Cardiac muscle cell (in vitro differentiated cells and primary cell): ENCODE data around the gene ST7. TPM values are rescaled to one million over a fixed set of nuclear protein-coding genes. Genes with fewer than 3 reads are reported as not detected.
A peak's percentile ranks its signal among the peaks of the same experiment; 100 is the strongest.

Experiments used
- DNase-seq, 2 donors: peaks; one replicate each; pipeline versions ENCODE4 v3.0.0 to v3.0.0-alpha.2; 2010 to 2017; ENCODE audit warnings: low read depth in 1 of 2, low spot score in 1 of 2
- H3K27ac ChIP-seq: fragments of 200-600 bp; sonication (generic); 2 replicates; pipeline ENCODE4 v1.5.1; 2016
- H3K27me3 ChIP-seq: fragments of 200-600 bp; sonication (generic); 2 replicates; pipeline ENCODE4 v1.6.0; 2016; ENCODE audit warnings: control low read depth
- H3K36me3 ChIP-seq: fragments of 200-600 bp; sonication (generic); 2 replicates; pipeline ENCODE4 v1.5.1; 2016; ENCODE audit warnings: control low read depth
- H3K4me1 ChIP-seq: fragments of 200-600 bp; sonication (generic); 2 replicates; pipeline ENCODE4 v1.8.1; 2017; ENCODE audit warnings: low read depth, mild to moderate bottlenecking, mixed run types
- H3K4me3 ChIP-seq: fragments of 200-600 bp; sonication (generic); 2 replicates; pipeline ENCODE4 v1.5.1; 2016; ENCODE audit warnings: mild to moderate bottlenecking
- H3K9me3 ChIP-seq: fragments of 200-600 bp; sonication (generic); 2 replicates; pipeline ENCODE4 v1.5.1; 2017; ENCODE audit warnings: low read depth, mild to moderate bottlenecking, control low read depth
- polyA plus RNA-seq: library from polyadenylated mRNA; unstranded; fragments of >200 nt; fragmentation: Nextera tagmentation; extraction: Ambion mirVana; gene quantifications from 2 replicates; pipeline ENCODE4 v1.2.1, GENCODE V29; 2016
- total RNA-seq: library from RNA; depleted of rRNA; stranded (reverse); fragments of >200 nt; gene quantifications from 2 replicates; pipeline ENCODE4 v1.2.3, GENCODE V29; 2016
- TF ChIP-seq, protein P1 (sequence below): IDR thresholded peaks from 2 replicates; pipeline ENCODE4 v1.5.1; 2012; ENCODE audit warnings: low read depth, mild to moderate bottlenecking, low read length

The ST7 gene
- total and polyA plus RNA-seq, 2 experiments from 2014 or later, result 83.5 to 96.7 TPM

DNA sequence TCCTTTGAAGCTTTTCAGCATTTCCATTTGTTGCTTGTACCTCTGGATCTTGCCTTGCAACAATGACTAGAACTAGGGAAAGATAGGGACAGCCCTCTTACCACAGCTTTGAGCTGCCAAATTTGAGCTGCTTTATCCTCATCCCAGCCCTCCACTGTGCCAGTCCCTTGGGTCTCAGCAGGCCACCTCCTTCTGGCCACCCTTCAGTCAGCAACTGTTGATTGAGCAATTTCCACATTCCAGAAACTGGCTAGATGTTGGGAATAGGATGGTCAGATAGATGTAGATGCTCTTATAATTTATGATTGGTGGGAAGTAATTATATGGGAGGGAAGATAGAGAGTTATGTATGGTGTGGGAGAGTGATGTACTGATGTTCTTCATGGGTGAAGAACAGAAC is 100.1 kb downstream of the ST7 start:
- TF ChIP-seq, protein P1, sequence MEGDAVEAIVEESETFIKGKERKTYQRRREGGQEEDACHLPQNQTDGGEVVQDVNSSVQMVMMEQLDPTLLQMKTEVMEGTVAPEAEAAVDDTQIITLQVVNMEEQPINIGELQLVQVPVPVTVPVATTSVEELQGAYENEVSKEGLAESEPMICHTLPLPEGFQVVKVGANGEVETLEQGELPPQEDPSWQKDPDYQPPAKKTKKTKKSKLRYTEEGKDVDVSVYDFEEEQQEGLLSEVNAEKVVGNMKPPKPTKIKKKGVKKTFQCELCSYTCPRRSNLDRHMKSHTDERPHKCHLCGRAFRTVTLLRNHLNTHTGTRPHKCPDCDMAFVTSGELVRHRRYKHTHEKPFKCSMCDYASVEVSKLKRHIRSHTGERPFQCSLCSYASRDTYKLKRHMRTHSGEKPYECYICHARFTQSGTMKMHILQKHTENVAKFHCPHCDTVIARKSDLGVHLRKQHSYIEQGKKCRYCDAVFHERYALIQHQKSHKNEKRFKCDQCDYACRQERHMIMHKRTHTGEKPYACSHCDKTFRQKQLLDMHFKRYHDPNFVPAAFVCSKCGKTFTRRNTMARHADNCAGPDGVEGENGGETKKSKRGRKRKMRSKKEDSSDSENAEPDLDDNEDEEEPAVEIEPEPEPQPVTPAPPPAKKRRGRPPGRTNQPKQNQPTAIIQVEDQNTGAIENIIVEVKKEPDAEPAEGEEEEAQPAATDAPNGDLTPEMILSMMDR, result no peak
- peak in 1 of 2 donors; percentile 31 for DNase-seq
- Histone ChIP-seq H3K9me3 (no peaks in the 10 kb centered on the region), H3K27ac (peak overlapping the region; percentile 30), H3K4me3 (no peak overlapping the region), H3K27me3 (no peaks in the 10 kb centered on the region), H3K36me3 (no peaks in the 10 kb centered on the region), H3K4me1 (no peaks in the 10 kb centered on the region)

DNA sequence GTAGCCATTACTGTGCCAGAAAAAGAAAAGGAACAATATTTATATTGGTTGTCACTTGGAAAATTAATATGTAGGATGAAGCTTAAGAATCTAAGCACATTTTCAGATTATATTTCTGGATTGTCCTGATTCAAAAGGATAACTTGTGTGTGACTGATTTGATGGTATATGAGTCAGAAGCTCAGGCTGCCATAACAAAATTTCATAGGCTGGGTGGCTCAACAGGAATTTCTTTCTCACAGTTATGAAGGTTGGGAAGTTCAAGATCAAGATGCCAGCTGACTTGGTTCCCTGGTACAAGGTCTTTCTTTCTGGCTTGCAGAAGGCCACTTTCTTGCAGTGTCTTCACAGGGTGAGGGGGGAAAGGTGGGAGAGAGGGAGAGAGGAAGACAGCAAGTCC is 108.5 kb downstream of the ST7 start:
- Histone ChIP-seq H3K27me3 (no peaks in the 10 kb centered on the region), H3K27ac (no peak overlapping the region), H3K4me1 (no peaks in the 10 kb centered on the region), H3K36me3 (no peaks in the 10 kb centered on the region), H3K4me3 (no peak overlapping the region), H3K9me3 (no peaks in the 10 kb centered on the region)
- TF ChIP-seq, protein P1, result no peak
- no peak for DNase-seq

DNA sequence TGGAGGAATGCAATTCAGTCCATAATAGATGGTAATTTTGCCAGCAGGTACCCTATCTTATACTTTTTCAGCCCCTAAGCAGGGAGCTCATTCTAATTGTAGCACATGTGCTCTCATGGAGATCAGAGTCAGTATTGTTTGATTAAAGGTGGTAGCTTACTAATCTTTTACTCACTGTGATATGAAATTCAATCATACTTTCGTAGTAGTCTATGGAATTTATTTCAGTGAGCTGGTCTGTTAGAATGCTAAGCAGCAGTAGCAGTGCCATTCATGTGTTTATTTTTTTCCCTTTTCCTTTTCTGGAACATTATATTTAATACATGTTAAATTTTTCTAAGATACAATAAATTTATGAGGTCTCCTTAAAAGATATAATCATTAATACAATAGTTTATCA is 109.0 kb downstream of the ST7 start:
- no peaks in the 10 kb centered on the region for H3K27me3 ChIP-seq
- no peaks in the 10 kb centered on the region for H3K36me3 ChIP-seq
- DNase-seq, result no peak
- H3K27ac ChIP-seq, result no peak overlapping the region
- no peaks in the 10 kb centered on the region for H3K9me3 ChIP-seq
- no peaks in the 10 kb centered on the region for H3K4me1 ChIP-seq
- TF ChIP-seq, protein P1, result no peak
- no peak overlapping the region for H3K4me3 ChIP-seq

DNA sequence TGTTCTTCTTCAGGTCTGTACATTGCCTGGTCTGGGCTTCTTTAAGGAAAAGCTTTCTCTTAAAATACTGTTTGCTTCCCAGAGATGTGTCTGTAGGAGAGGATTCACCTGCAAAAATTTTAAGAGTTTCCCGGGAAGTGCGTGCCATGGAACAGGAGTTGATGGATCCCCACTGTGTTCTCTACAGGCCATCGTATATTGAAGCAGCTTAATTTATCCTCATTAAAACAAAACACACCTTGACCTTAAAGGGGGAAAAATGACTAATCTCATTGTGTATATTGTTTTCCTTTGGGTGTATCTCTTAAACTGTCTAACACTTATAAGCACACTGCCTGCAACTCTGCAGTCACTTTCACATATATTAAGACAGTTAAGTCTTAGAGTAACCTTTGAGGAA is 111.4 kb downstream of the ST7 start:
- H3K4me3 ChIP-seq, result no peak overlapping the region
- TF ChIP-seq, protein P1, result no peak
- H3K36me3 ChIP-seq, result no peaks in the 10 kb centered on the region
- peak overlapping the region; percentile 22 for H3K27ac ChIP-seq
- H3K27me3 ChIP-seq, result no peaks in the 10 kb centered on the region
- H3K9me3 ChIP-seq, result no peaks in the 10 kb centered on the region
- peaks cover 9% of the 10 kb centered on the region for H3K4me1 ChIP-seq
- no peak for DNase-seq

DNA sequence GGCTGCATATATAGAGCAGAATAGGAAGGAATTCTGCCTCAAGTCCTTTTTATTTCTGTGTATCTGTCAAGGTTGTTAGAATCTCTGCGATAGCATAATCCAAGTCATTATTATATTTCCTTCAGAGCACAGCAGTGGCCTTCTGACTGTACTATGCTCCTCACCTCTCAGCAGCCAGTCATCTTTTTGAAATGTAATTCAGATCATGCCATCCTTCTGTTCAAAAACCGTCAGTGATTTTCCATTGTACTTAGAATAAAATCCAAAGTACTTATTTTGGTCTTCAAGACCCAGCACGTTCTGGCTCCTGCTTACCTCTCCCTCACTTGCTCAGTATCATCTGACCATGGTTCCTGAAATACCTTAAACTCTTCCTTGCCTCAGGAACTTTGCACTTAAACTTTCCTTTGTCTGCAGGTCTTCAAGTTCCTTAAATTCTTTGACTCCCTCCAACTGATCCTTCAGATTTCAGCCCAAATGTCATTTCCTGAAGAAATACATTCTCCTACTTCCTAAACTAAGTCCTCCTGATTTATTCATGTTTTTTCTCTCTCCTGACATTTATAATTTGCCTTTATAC is 112.4 kb downstream of the ST7 start:
- Histone ChIP-seq H3K4me1 (peaks cover 9% of the 10 kb centered on the region), H3K27ac (peak overlapping the region; percentile 54), H3K9me3 (no peaks in the 10 kb centered on the region), H3K36me3 (no peaks in the 10 kb centered on the region), H3K4me3 (no peak overlapping the region), H3K27me3 (no peaks in the 10 kb centered on the region)
- TF ChIP-seq, protein P1, result no peak
- no peak for DNase-seq
